HEK293 (cell line): ENCODE results near the gene ADPRH.

Experiments used
- CTCF ChIA-PET: fragments of 350-600 bp; formaldehyde crosslinking; extraction: SDS; loops from one replicate; lab custom pipeline; 2021; ENCODE audit warnings: antibody characterized with exemption; lab: Yijun Ruan, JAX
- POLR2A ChIA-PET: fragments of 300-600 bp; formaldehyde crosslinking; extraction: SDS; loops from one replicate; lab custom pipeline; 2020; ENCODE audit warnings: antibody characterized with exemption, inconsistent platforms; lab: Yijun Ruan, JAX
- H3K27ac ChIP-seq: fragments of 200-500 bp; sonication (Bioruptor generic); 2 replicates; pipeline ENCODE4 v1.5.1; 2014; ENCODE audit warnings: low read depth, low read length, control low read depth, inconsistent platforms; ENCODE audit errors: extremely low read depth
- H3K36me3 ChIP-seq, 2 experiments: fragments of 200-500 bp in 1 of 2; sonication (Bioruptor generic) in 1 of 2; 1 replicate in 1 of 2; 2 replicates in 1 of 2; pipeline ENCODE4 v1.5.1; 2014 to 2017; ENCODE audit warnings: inconsistent platforms in 2 of 2, low read length in 2 of 2; ENCODE audit not compliant: control insufficient read depth in 2 of 2, insufficient read depth in 1 of 2
- H3K4me1 ChIP-seq: fragments of 200-500 bp; sonication (Bioruptor generic); 2 replicates; pipeline ENCODE4 v1.5.1; 2014; ENCODE audit warnings: mild to moderate bottlenecking, low read length, inconsistent platforms; ENCODE audit not compliant: control insufficient read depth, insufficient read depth
- H3K4me3 ChIP-seq: 2 replicates; pipeline ENCODE4 v1.5.1; 2011; ENCODE audit warnings: low read depth, mild to moderate bottlenecking, control low read depth, low read length, moderate library complexity
- H3K9me3 ChIP-seq: fragments of 200-500 bp; sonication (Bioruptor generic); 2 replicates; pipeline ENCODE4 v1.5.1; 2014; ENCODE audit warnings: low read depth, low read length, inconsistent platforms; ENCODE audit not compliant: control insufficient read depth, insufficient read depth
- HOXC10 ChIP-seq: sonication (generic); formaldehyde crosslinking; IDR thresholded peaks from 2 replicates; pipeline ENCODE4 v1.8.1; 2023; ENCODE audit warnings: mild to moderate bottlenecking, missing genetic modification reagents
- MYNN ChIP-seq: fragments of 450-650 bp; formaldehyde crosslinking; IDR thresholded peaks from 2 replicates; pipeline ENCODE4 v1.5.1; 2016; ENCODE audit warnings: missing biosample characterization, missing genetic modification characterization, borderline replicate concordance
- SP3 ChIP-seq: fragments of 450-650 bp; formaldehyde crosslinking; IDR thresholded peaks from 2 replicates; pipeline ENCODE4 v1.5.1; 2016; ENCODE audit warnings: missing biosample characterization, missing genetic modification characterization
- ZBTB20 ChIP-seq: fragments of 450-650 bp; formaldehyde crosslinking; IDR thresholded peaks from 2 replicates; pipeline ENCODE4 v1.5.1; 2016; ENCODE audit warnings: missing biosample characterization, missing genetic modification characterization
- ZBTB21 ChIP-seq: fragments of 450-650 bp; formaldehyde crosslinking; IDR thresholded peaks from 2 replicates; pipeline ENCODE4 v1.5.1; 2017; ENCODE audit warnings: missing biosample characterization, missing genetic modification characterization
- ZFP41 ChIP-seq: fragments of 450-650 bp; formaldehyde crosslinking; IDR thresholded peaks from 2 replicates; pipeline ENCODE4 v1.5.1; 2016; ENCODE audit warnings: missing biosample characterization, missing genetic modification characterization, borderline replicate concordance
- ZIC2 ChIP-seq: fragments of 450-650 bp; formaldehyde crosslinking; IDR thresholded peaks from 2 replicates; pipeline ENCODE4 v1.5.1; 2016; ENCODE audit warnings: missing biosample characterization, missing genetic modification characterization
- ZNF138 ChIP-seq: fragments of 450-650 bp; formaldehyde crosslinking; IDR thresholded peaks from 2 replicates; pipeline ENCODE4 v1.5.1; 2016; ENCODE audit warnings: missing biosample characterization, missing genetic modification characterization, borderline replicate concordance
- ZNF146 ChIP-seq: fragments of 450-650 bp; formaldehyde crosslinking; IDR thresholded peaks from 2 replicates; pipeline ENCODE4 v1.5.1; 2016; ENCODE audit warnings: missing biosample characterization, missing genetic modification characterization
- ZNF157 ChIP-seq: fragments of 450-650 bp; formaldehyde crosslinking; IDR thresholded peaks from 2 replicates; pipeline ENCODE4 v1.5.1; 2016; ENCODE audit warnings: missing biosample characterization, missing genetic modification characterization
- ZNF266 ChIP-seq: fragments of 450-650 bp; formaldehyde crosslinking; IDR thresholded peaks from 2 replicates; pipeline ENCODE4 v1.5.1; 2016; ENCODE audit warnings: missing biosample characterization, missing genetic modification characterization, low read depth
- ZNF335 ChIP-seq: fragments of 450-650 bp; formaldehyde crosslinking; conservative IDR thresholded peaks from 2 replicates; pipeline ENCODE4 v1.5.1; 2016; ENCODE audit warnings: missing biosample characterization, missing genetic modification characterization
- ZNF394 ChIP-seq: fragments of 450-650 bp; formaldehyde crosslinking; IDR thresholded peaks from 2 replicates; pipeline ENCODE4 v1.5.1; 2016; ENCODE audit warnings: missing biosample characterization, missing genetic modification characterization, mild to moderate bottlenecking, moderate library complexity, borderline replicate concordance
- ZNF521 ChIP-seq: fragments of 450-650 bp; formaldehyde crosslinking; IDR thresholded peaks from 2 replicates; pipeline ENCODE4 v1.5.1; 2017; ENCODE audit warnings: missing biosample characterization, mild to moderate bottlenecking, missing genetic modification characterization
- ZNF549 ChIP-seq: fragments of 450-650 bp; IDR thresholded peaks from 2 replicates; pipeline ENCODE4 v1.5.1; 2018; ENCODE audit warnings: missing biosample characterization, missing genetic modification characterization, mild to moderate bottlenecking, inconsistent platforms, moderate library complexity
- ZNF596 ChIP-seq: fragments of 450-650 bp; IDR thresholded peaks from 2 replicates; pipeline ENCODE4 v1.5.0; 2018; ENCODE audit warnings: missing biosample characterization, mild to moderate bottlenecking, missing genetic modification characterization, moderate library complexity
- ZNF654 ChIP-seq: fragments of 450-650 bp; formaldehyde crosslinking; IDR thresholded peaks from 2 replicates; pipeline ENCODE4 v1.5.1; 2016; ENCODE audit warnings: low read depth, missing biosample characterization, missing genetic modification characterization
- ZNF701 ChIP-seq: fragments of 450-650 bp; formaldehyde crosslinking; IDR thresholded peaks from 2 replicates; pipeline ENCODE4 v1.5.1; 2016; ENCODE audit warnings: missing biosample characterization, missing genetic modification characterization
- ZNF843 ChIP-seq: fragments of 450-650 bp; formaldehyde crosslinking; IDR thresholded peaks from 2 replicates; pipeline ENCODE4 v1.5.1; 2016; ENCODE audit warnings: missing biosample characterization, missing genetic modification characterization
- TF ChIP-seq, protein P1 (sequence below): fragments of 450-650 bp; formaldehyde crosslinking; IDR thresholded peaks from 2 replicates; pipeline ENCODE4 v1.5.1; 2016; ENCODE audit warnings: missing biosample characterization, missing genetic modification characterization
- TF ChIP-seq, protein P2 (sequence below): fragments of 450-650 bp; formaldehyde crosslinking; IDR thresholded peaks from 2 replicates; pipeline ENCODE4 v1.5.1; 2016; ENCODE audit warnings: missing biosample characterization, missing genetic modification characterization, low read depth
- TF ChIP-seq, protein P3 (sequence below): fragments of 450-650 bp; formaldehyde crosslinking; IDR thresholded peaks from 2 replicates; pipeline ENCODE4 v1.5.1; 2016; ENCODE audit warnings: missing biosample characterization, missing genetic modification characterization, borderline replicate concordance
- TF ChIP-seq, protein P4 (sequence below): fragments of 450-650 bp; formaldehyde crosslinking; IDR thresholded peaks from 2 replicates; pipeline ENCODE4 v1.5.1; 2017; ENCODE audit warnings: missing biosample characterization, mild to moderate bottlenecking, missing genetic modification characterization, moderate library complexity
- TF ChIP-seq, protein P5 (sequence below): fragments of 450-650 bp; formaldehyde crosslinking; IDR thresholded peaks from 2 replicates; pipeline ENCODE4 v1.5.1; 2017; ENCODE audit warnings: missing biosample characterization, missing genetic modification characterization

Gene ADPRH

DNA sequence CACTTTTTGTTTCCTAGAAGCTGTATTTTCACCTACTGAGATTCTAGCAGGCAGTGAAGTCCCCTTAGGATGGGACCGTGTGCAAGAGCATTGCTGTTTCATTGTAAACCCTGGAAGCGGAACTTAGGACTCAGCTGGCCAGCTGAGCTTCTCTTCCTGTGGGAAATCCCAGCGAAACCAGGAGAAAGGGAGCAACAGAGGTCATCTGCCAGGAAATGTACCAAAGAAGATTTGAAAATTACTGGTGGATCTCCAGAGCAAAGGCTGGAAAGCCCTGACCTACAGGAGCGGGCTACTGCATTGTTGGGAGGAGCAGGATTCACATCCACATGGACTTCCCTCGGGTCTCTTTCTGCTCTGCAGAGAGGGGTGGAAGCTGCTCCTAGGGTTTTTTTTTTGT is 7.6 kb upstream of the ADPRH start:
- H3K36me3 ChIP-seq, result no peaks in the 10 kb centered on the region
- H3K9me3 ChIP-seq, result no peaks in the 10 kb centered on the region
- CTCF ChIA-PET, result no interaction called here
- H3K27ac ChIP-seq, result no peak overlapping the region
- POLR2A ChIA-PET, result no interaction called here
- H3K4me3 ChIP-seq, result no peak overlapping the region
- H3K4me1 ChIP-seq, result no peaks in the 10 kb centered on the region
- TF ChIP-seq SP3 (tag by site-specific recombination) (no peak), ZBTB21 (tag by site-specific recombination) (no peak)
- TF ChIP-seq, all 188 proteins: peak for 0

DNA sequence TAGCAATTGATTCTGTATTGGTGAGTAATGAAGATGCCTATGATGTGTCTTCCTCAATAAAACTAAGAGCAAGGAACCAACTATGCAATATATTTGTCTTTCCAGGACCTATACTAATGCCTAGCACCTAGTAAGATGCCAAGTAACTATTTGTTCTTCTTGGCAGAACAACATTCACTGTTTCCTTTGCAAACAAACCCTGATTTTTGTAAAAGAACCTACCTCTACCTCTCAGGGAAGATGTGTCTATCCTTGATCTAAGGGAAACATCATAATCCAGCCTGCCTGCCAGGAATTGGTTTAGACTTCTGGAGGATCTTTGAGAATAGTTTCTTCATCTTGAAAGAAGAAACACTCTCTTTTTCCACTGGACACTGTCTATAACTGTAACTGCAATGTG is 3.8 kb upstream of the ADPRH start:
- ChIA-PET POLR2A (no interaction called here), CTCF (no interaction called here)
- Histone ChIP-seq H3K36me3 (no peaks in the 10 kb centered on the region), H3K4me1 (no peaks in the 10 kb centered on the region), H3K27ac (no peak overlapping the region), H3K9me3 (no peaks in the 10 kb centered on the region), H3K4me3 (no peak overlapping the region)
- no peak for TF ChIP-seq ZNF394 (tag by site-specific recombination)
- no peak for TF ChIP-seq ZNF157
- TF ChIP-seq HOXC10, result no peak
- TF ChIP-seq, protein P1, sequence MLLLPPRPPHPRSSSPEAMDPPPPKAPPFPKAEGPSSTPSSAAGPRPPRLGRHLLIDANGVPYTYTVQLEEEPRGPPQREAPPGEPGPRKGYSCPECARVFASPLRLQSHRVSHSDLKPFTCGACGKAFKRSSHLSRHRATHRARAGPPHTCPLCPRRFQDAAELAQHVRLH (tag by site-specific recombination), result no peak
- TF ChIP-seq ZNF138 (tag by site-specific recombination), result no peak
- TF ChIP-seq MYNN (tag by site-specific recombination), result no peak
- TF ChIP-seq, protein P2, sequence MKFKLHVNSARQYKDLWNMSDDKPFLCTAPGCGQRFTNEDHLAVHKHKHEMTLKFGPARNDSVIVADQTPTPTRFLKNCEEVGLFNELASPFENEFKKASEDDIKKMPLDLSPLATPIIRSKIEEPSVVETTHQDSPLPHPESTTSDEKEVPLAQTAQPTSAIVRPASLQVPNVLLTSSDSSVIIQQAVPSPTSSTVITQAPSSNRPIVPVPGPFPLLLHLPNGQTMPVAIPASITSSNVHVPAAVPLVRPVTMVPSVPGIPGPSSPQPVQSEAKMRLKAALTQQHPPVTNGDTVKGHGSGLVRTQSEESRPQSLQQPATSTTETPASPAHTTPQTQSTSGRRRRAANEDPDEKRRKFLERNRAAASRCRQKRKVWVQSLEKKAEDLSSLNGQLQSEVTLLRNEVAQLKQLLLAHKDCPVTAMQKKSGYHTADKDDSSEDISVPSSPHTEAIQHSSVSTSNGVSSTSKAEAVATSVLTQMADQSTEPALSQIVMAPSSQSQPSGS (tag by site-specific recombination), result no peak
- TF ChIP-seq, protein P3, sequence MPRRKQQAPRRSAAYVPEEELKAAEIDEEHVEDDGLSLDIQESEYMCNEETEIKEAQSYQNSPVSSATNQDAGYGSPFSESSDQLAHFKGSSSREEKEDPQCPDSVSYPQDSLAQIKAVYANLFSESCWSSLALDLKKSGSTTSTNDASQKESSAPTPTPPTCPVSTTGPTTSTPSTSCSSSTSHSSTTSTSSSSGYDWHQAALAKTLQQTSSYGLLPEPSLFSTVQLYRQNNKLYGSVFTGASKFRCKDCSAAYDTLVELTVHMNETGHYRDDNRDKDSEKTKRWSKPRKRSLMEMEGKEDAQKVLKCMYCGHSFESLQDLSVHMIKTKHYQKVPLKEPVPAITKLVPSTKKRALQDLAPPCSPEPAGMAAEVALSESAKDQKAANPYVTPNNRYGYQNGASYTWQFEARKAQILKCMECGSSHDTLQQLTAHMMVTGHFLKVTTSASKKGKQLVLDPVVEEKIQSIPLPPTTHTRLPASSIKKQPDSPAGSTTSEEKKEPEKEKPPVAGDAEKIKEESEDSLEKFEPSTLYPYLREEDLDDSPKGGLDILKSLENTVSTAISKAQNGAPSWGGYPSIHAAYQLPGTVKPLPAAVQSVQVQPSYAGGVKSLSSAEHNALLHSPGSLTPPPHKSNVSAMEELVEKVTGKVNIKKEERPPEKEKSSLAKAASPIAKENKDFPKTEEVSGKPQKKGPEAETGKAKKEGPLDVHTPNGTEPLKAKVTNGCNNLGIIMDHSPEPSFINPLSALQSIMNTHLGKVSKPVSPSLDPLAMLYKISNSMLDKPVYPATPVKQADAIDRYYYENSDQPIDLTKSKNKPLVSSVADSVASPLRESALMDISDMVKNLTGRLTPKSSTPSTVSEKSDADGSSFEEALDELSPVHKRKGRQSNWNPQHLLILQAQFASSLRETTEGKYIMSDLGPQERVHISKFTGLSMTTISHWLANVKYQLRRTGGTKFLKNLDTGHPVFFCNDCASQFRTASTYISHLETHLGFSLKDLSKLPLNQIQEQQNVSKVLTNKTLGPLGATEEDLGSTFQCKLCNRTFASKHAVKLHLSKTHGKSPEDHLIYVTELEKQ (tag by site-specific recombination), result no peak
- TF ChIP-seq, protein P4, sequence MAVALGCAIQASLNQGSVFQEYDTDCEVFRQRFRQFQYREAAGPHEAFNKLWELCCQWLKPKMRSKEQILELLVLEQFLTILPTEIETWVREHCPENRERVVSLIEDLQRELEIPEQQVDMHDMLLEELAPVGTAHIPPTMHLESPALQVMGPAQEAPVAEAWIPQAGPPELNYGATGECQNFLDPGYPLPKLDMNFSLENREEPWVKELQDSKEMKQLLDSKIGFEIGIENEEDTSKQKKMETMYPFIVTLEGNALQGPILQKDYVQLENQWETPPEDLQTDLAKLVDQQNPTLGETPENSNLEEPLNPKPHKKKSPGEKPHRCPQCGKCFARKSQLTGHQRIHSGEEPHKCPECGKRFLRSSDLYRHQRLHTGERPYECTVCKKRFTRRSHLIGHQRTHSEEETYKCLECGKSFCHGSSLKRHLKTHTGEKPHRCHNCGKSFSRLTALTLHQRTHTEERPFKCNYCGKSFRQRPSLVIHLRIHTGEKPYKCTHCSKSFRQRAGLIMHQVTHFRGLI (tag by site-specific recombination), result no peak

DNA sequence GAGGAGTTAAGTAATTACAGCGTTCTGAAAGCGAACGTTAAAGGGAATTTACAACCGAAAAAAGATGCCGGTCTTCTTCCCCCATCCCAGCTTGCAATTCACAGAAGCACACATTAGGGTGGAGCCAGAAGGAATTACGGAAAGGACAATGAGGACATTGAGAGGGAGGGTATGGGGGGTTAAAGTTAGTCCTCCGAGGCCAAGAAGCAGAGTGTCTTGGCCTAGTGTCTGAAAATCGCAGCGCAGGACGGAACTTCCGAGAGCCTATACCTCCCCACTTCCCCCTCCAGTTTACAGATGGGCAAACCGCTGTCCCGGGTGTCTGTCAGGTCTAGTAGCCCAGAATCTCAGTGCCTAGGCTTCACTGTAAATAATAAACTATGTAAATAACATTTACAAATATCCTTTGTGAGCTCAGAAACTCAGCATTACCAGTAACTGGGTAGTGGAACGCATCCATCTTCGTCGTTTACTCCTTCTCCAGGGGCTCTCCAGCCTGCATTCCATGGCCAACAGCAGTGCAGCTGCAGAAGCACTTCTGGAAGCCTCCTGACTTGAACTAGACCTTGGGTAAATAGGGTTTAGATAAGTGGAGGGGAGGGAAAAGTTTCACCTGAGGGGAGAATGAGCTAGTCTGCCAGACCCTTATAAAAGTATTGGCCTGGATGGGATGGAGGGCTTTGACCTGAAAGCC is 922 bp downstream of the ADPRH start:
- ChIA-PET CTCF (interaction anchor here (0.6 kb wide), 1 partner anchor 11 kb away, joined by 3 read pairs; no protein-coding TSS in a partner anchor), POLR2A (no interaction called here)
- Histone ChIP-seq H3K36me3 (no peaks in the 10 kb centered on the region), H3K4me1 (no peaks in the 10 kb centered on the region), H3K4me3 (no peak overlapping the region; the same call in 1 of the 2 replicates), H3K27ac (no peak overlapping the region), H3K9me3 (no peaks in the 10 kb centered on the region)
- TF ChIP-seq ZFP41 (tag by site-specific recombination) (no peak), ZNF654 (tag by site-specific recombination) (no peak), ZNF335 (no peak), ZBTB20 (no peak), ZNF266 (no peak), ZIC2 (tag by site-specific recombination) (no peak), ZNF701 (tag by site-specific recombination) (no peak), ZNF521 (tag by site-specific recombination) (no peak), ZNF549 (tag by site-specific recombination) (no peak), ZNF843 (tag by site-specific recombination) (no peak), ZNF146 (tag by site-specific recombination) (no peak), ZNF596 (no peak)
- TF ChIP-seq, protein P5, sequence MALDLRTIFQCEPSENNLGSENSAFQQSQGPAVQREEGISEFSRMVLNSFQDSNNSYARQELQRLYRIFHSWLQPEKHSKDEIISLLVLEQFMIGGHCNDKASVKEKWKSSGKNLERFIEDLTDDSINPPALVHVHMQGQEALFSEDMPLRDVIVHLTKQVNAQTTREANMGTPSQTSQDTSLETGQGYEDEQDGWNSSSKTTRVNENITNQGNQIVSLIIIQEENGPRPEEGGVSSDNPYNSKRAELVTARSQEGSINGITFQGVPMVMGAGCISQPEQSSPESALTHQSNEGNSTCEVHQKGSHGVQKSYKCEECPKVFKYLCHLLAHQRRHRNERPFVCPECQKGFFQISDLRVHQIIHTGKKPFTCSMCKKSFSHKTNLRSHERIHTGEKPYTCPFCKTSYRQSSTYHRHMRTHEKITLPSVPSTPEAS (tag by site-specific recombination), result no peak
